ENCODE results near the gene SF3B2. TPM values are rescaled to one million over a fixed set of nuclear protein-coding genes. Genes with fewer than 3 reads are reported as not detected.

Gene SF3B2
- total RNA-seq, 1 experiment from 2014 or later, result 237 TPM

GRCh38 chr11:66063900-66064299 lies 11.7 kb downstream of the SF3B2 start:
- H3T11ph ChIP-seq (ENCODE audit: low read length), result no peak overlapping the region
- no peak overlapping the region for H2AK5ac ChIP-seq (ENCODE audit: insufficient read length, low read length)
- no peaks in the 10 kb centered on the region for H3K79me1 ChIP-seq (ENCODE audit: insufficient read depth, low read depth, low read length, poor library complexity, severe bottlenecking)
- H3K23me2 ChIP-seq (ENCODE audit: insufficient read length, low read depth, low read length, poor library complexity, severe bottlenecking), result no peaks in the 10 kb centered on the region
- H3K23ac ChIP-seq (ENCODE audit: insufficient read length, low read depth, low read length), result no peak overlapping the region
- no peak overlapping the region for H2BK120ac ChIP-seq (ENCODE audit: low read depth, low read length, poor library complexity, severe bottlenecking)
- no peak overlapping the region for H3K27ac Mint-ChIP-seq
- no peak overlapping the region for H3K14ac ChIP-seq (ENCODE audit: insufficient read depth, low read length)
- no peak overlapping the region for H3K27ac ChIP-seq (ENCODE audit: insufficient read length, low read depth, low read length)
- DNase-seq, result no peak
- H2BK20ac ChIP-seq (ENCODE audit: low read depth, low read length, poor library complexity, severe bottlenecking), result no peak overlapping the region
- no peak overlapping the region for H3K4me2 ChIP-seq (ENCODE audit: insufficient read depth, insufficient read length, low read length)
- H2AFZ ChIP-seq (ENCODE audit: low read length), result no peak overlapping the region
- no peaks in the 10 kb centered on the region for H3K27me3 Mint-ChIP-seq (ENCODE audit: low read depth)
- H3K4me1 Mint-ChIP-seq, result peaks cover 5 to 8% of the 10 kb centered on the region in 2 experiments
- no peak overlapping the region for H2BK5ac ChIP-seq (ENCODE audit: insufficient read length, low read length)
- H4K5ac ChIP-seq (ENCODE audit: insufficient read length, low read depth, low read length), result no peak overlapping the region
- no peak overlapping the region for H2BK15ac ChIP-seq (ENCODE audit: low read depth, low read length)
- no peaks in the 10 kb centered on the region for H3K79me2 ChIP-seq (ENCODE audit: insufficient read depth, low read length)
- H4K91ac ChIP-seq (ENCODE audit: insufficient read length, low read depth, low read length), result no peak overlapping the region
- H3K9me3 Mint-ChIP-seq, result no peaks in the 10 kb centered on the region
- no peak overlapping the region for H3K9ac ChIP-seq (ENCODE audit: extremely low read depth, insufficient read length, low read length)
- H2BK12ac ChIP-seq (ENCODE audit: insufficient read length, low read depth, low read length), result no peak overlapping the region
- no CpG with 5 or more reads among the region's 2 CpGs for WGBS (ENCODE audit: extremely low coverage, insufficient read length, low lambda C conversion rate)
- no peak overlapping the region for H4K8ac ChIP-seq (replicated peaks; ENCODE audit: insufficient read length, low read depth, low read length)
- no peak overlapping the region for H3K18ac ChIP-seq (ENCODE audit: insufficient read length, low read depth, low read length)
- H3K4me1 ChIP-seq (ENCODE audit: insufficient read depth, low read length), result no peaks in the 10 kb centered on the region
- H4K20me1 ChIP-seq (ENCODE audit: control insufficient read depth, insufficient read depth, insufficient read length), result no peaks in the 10 kb centered on the region
- H3K4me3 Mint-ChIP-seq, result no peak overlapping the region
- no peaks in the 10 kb centered on the region for H3K27me3 ChIP-seq (ENCODE audit: insufficient read depth, low read length)
- H3K56ac ChIP-seq (ENCODE audit: insufficient read length, low read depth, low read length), result no peak overlapping the region
- H3K4ac ChIP-seq (ENCODE audit: low read depth, low read length), result no peak overlapping the region
- peaks cover 71 to 95% (median 95%) of the 10 kb centered on the region in 3 experiments for H3K36me3 Mint-ChIP-seq (ENCODE audit: insufficient read depth in 1 of 3, low read depth in 3 of 3)
- H3K9me3 ChIP-seq (ENCODE audit: control insufficient read depth, low read depth, low read length), result no peaks in the 10 kb centered on the region
- TF ChIP-seq CTCF (conservative IDR thresholded peaks at IDR 0.05), result no peak
